Body of pancreas (tissue), 4 donors: ENCODE measurements around the gene UPF2.

Experiments used
- POLR2A ChIP-seq, 3 donors: fragments of 450-650 bp; IDR thresholded peaks; one replicate each; pipeline ENCODE4 v1.6.1; 2016; ENCODE audit warnings: antibody characterized with exemption in 3 of 3, mild to moderate bottlenecking in 2 of 3
- TF ChIP-seq, protein P1 (sequence below), 7 experiments: fragments of 450-650 bp in 4 of 7; fragments of 200-600 bp in 3 of 7; sonication (generic) in 3 of 7; IDR thresholded peaks; one replicate each; pipeline ENCODE4 v1.5.1; 2016 to 2019; ENCODE audit warnings: antibody characterized with exemption in 7 of 7

GRCh38 chr10:11898372-11899066 lies 144.1 kb downstream of the UPF2 start:
- TF ChIP-seq, protein P1, sequence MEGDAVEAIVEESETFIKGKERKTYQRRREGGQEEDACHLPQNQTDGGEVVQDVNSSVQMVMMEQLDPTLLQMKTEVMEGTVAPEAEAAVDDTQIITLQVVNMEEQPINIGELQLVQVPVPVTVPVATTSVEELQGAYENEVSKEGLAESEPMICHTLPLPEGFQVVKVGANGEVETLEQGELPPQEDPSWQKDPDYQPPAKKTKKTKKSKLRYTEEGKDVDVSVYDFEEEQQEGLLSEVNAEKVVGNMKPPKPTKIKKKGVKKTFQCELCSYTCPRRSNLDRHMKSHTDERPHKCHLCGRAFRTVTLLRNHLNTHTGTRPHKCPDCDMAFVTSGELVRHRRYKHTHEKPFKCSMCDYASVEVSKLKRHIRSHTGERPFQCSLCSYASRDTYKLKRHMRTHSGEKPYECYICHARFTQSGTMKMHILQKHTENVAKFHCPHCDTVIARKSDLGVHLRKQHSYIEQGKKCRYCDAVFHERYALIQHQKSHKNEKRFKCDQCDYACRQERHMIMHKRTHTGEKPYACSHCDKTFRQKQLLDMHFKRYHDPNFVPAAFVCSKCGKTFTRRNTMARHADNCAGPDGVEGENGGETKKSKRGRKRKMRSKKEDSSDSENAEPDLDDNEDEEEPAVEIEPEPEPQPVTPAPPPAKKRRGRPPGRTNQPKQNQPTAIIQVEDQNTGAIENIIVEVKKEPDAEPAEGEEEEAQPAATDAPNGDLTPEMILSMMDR (IDR thresholded peaks at IDR 0.05), result no peak
- TF ChIP-seq POLR2A (IDR thresholded peaks at IDR 0.05), result peak in 1 of 3 donors; percentile 49
